Chondrocyte (in vitro differentiated cells): ENCODE results near the gene LMNTD2. TPM values are rescaled to one million over a fixed set of nuclear protein-coding genes. Genes with fewer than 3 reads are reported as not detected.

ENCODE experiments used
- DNase-seq: peaks from one replicate; pipeline ENCODE4 v3.0.0; 2021; ENCODE audit warnings: mixed read lengths, low spot score
- H3K27ac Mint-ChIP-seq: one replicate; pipeline ENCODE4 v1.8.0; 2021; ENCODE audit warnings: mild to moderate bottlenecking, moderate library complexity, mixed read lengths; ENCODE audit not compliant: unreplicated experiment
- H3K27me3 Mint-ChIP-seq: 2 replicates; pipeline ENCODE4 v1.8.0; 2021; ENCODE audit warnings: low read depth, mixed read lengths
- H3K36me3 Mint-ChIP-seq: 2 replicates; pipeline ENCODE4 v1.8.0; 2021; ENCODE audit warnings: low read depth, mixed read lengths
- H3K4me1 Mint-ChIP-seq: 2 replicates; pipeline ENCODE4 v1.8.0; 2021; ENCODE audit warnings: low read depth, mild to moderate bottlenecking, mixed read lengths
- H3K4me3 Mint-ChIP-seq: one replicate; pipeline ENCODE4 v1.8.0; 2021; ENCODE audit warnings: mild to moderate bottlenecking, moderate library complexity, mixed read lengths; ENCODE audit not compliant: unreplicated experiment
- H3K9me3 Mint-ChIP-seq: 2 replicates; pipeline ENCODE4 v1.8.0; 2021; ENCODE audit warnings: low read depth, mixed read lengths
- CTCF ChIP-seq: fragments of 200-600 bp; sonication (generic); IDR thresholded peaks from 2 replicates; pipeline ENCODE4 v1.5.0; 2021; ENCODE audit warnings: antibody characterized with exemption, mild to moderate bottlenecking, moderate library complexity
- total RNA-seq: library from RNA; stranded (reverse); gene quantifications from 3 replicates; pipeline ENCODE4 v1.2.1, GENCODE V29; 2021

LMNTD2 gene
- total RNA-seq, 1 donor from 2014 or later, result 5.5 TPM

GRCh38 chr11:561148-562003 lies 838 bp upstream of the LMNTD2 start:
- Mint-ChIP-seq H3K27ac (no peak overlapping the region), H3K36me3 (no peaks in the 10 kb centered on the region), H3K27me3 (peaks cover 7% of the 10 kb centered on the region), H3K4me3 (peak overlapping the region; percentile 85), H3K4me1 (peaks cover 13% of the 10 kb centered on the region), H3K9me3 (no peaks in the 10 kb centered on the region)
- DNase-seq, result no peak
- no peak for TF ChIP-seq CTCF

- Mint-ChIP-seq H3K4me3 (peak overlapping the region; percentile 58), H3K27ac (no peak overlapping the region)
- DNase-seq, result no peak
Measured at GRCh38 chr11:559712-560304, 730 bp downstream of the LMNTD2 start.

GRCh38 chr11:559020-559620 lies 1.4 kb downstream of the LMNTD2 start:
- no peak for DNase-seq
- no peak for TF ChIP-seq CTCF
- H3K4me1 Mint-ChIP-seq, result peaks cover 12% of the 10 kb centered on the region
- H3K27ac Mint-ChIP-seq, result no peak overlapping the region
- H3K27me3 Mint-ChIP-seq, result peaks cover 8% of the 10 kb centered on the region
- H3K4me3 Mint-ChIP-seq, result no peak overlapping the region
- H3K36me3 Mint-ChIP-seq, result no peaks in the 10 kb centered on the region
- no peaks in the 10 kb centered on the region for H3K9me3 Mint-ChIP-seq

More at GRCh38 chr11:559712-560304, 730 bp downstream of the LMNTD2 start:
- no peak for TF ChIP-seq CTCF
- no peaks in the 10 kb centered on the region for H3K36me3 Mint-ChIP-seq
- no peaks in the 10 kb centered on the region for H3K9me3 Mint-ChIP-seq
- peaks cover 8% of the 10 kb centered on the region for H3K27me3 Mint-ChIP-seq
- peaks cover 12% of the 10 kb centered on the region for H3K4me1 Mint-ChIP-seq

DNA sequence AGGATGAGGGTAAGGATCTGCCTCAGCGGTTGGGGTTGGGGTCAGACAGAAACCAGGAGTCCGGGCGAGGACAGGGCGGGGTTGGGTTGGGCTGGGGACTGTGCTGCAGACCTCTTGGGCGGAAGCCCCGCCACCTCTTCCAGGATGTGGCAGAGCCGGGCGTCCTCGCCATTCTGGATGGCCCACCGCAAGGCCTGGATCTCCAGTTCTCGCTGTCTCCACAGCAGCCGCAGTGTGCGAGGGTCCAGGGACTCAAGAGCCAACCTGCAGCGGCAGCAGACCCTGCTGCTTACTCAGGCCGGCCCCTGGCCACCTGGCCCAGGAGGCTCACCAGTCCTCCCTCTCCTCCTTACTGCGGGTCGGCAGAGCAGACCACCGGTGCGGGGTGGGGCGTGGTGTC lies 2.0 kb downstream of the LMNTD2 start:
- no peaks in the 10 kb centered on the region for H3K36me3 Mint-ChIP-seq
- no peak overlapping the region for H3K4me3 Mint-ChIP-seq
- peaks cover 8% of the 10 kb centered on the region for H3K27me3 Mint-ChIP-seq
- H3K4me1 Mint-ChIP-seq, result peaks cover 12% of the 10 kb centered on the region
- no peak for DNase-seq
- H3K27ac Mint-ChIP-seq, result no peak overlapping the region
- no peak for TF ChIP-seq CTCF
- no peaks in the 10 kb centered on the region for H3K9me3 Mint-ChIP-seq

DNA sequence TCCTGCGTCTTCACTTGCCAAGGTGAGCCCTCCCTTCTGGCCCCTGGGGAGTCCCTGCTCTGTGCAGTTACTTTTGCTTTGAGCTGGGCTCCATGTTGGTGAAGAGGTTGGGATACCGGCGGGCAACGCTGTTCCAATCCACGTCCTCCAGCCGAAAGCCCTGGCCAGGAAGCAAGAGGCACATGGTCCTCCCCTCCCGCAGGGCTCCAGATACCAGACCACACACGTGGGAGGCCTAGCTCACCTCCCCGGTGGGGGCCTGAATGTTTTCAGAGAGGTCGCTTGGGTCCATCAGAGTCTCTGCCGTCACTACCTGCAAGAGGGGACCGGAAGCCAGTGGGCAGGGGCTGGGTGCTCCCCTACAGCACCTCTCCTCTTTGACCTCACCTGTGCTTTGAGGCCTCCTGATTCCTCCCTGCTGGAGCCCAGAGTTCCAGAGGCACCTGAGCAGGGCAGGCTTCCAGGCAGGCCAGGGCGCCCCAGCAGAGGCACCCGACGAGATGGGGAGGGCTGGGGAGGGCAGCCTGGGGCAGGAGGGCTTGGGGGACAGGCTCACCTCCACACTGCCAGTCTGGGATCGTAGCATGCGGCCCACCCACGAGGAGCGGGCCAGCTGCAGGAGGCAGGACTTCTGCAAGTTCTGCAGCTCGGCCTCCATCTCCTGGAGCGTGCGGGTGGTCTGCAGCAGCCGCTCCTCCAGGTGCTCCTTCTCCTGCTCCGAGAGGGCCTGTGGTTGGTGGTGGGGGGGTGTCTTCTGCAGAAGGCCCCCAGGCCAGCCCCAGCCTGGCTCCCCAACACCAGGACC lies 3.0 kb downstream of the LMNTD2 start:
- Mint-ChIP-seq H3K27me3 (peaks cover 8% of the 10 kb centered on the region), H3K27ac (no peak overlapping the region), H3K9me3 (no peaks in the 10 kb centered on the region), H3K4me3 (no peak overlapping the region), H3K36me3 (peaks cover 3% of the 10 kb centered on the region), H3K4me1 (peaks cover 12% of the 10 kb centered on the region)
- no peak for DNase-seq
- TF ChIP-seq CTCF, result no peak
